Endothelial cell (in vitro differentiated cells): ENCODE measurements around the gene NPC1L1. TPM values are rescaled to one million over a fixed set of nuclear protein-coding genes. Genes with fewer than 3 reads are reported as not detected.
A peak's percentile ranks its signal among the peaks of the same experiment; 100 is the strongest.

Source experiments
- DNase-seq: peaks from one replicate; pipeline ENCODE4 v3.0.0; 2021; ENCODE audit warnings: low spot score
- H3K27ac Mint-ChIP-seq: one replicate; pipeline ENCODE4 v1.8.0; 2021; ENCODE audit warnings: mixed read lengths, inconsistent platforms; ENCODE audit not compliant: unreplicated experiment
- H3K27me3 Mint-ChIP-seq: one replicate; pipeline ENCODE4 v1.8.0; 2021; ENCODE audit warnings: mild to moderate bottlenecking, moderate library complexity, mixed read lengths, inconsistent platforms; ENCODE audit not compliant: unreplicated experiment
- H3K36me3 Mint-ChIP-seq: one replicate; pipeline ENCODE4 v1.8.0; 2021; ENCODE audit warnings: mild to moderate bottlenecking, low read depth, mixed read lengths, inconsistent platforms; ENCODE audit not compliant: unreplicated experiment
- H3K4me1 Mint-ChIP-seq: one replicate; pipeline ENCODE4 v1.8.0; 2021; ENCODE audit warnings: mild to moderate bottlenecking, mixed read lengths, inconsistent platforms; ENCODE audit not compliant: unreplicated experiment
- H3K4me3 Mint-ChIP-seq: one replicate; pipeline ENCODE4 v1.8.0; 2021; ENCODE audit warnings: mild to moderate bottlenecking, mixed read lengths, inconsistent platforms; ENCODE audit not compliant: unreplicated experiment
- H3K9me3 Mint-ChIP-seq: one replicate; pipeline ENCODE4 v1.8.0; 2021; ENCODE audit warnings: mixed read lengths, inconsistent platforms; ENCODE audit not compliant: unreplicated experiment
- CTCF ChIP-seq: fragments of 200-600 bp; sonication (generic); IDR thresholded peaks from one replicate; pipeline ENCODE4 v1.5.0; 2021; ENCODE audit warnings: antibody characterized with exemption; ENCODE audit not compliant: unreplicated experiment
- total RNA-seq: library from RNA; stranded (reverse); fragmentation: NEBNext Ultra II Directional; extraction: Animal tissue kit (Norgen Biotek cat#: 25700); gene quantifications from one replicate; pipeline ENCODE4 v1.2.1, GENCODE V29; 2021; ENCODE audit not compliant: unreplicated experiment

The NPC1L1 gene
- total RNA-seq, 1 donor from 2014 or later: not detected

GRCh38 chr7:44476313-44476712, 64.8 kb downstream of the NPC1L1 start:
- peaks cover 1% of the 10 kb centered on the region for H3K27me3 Mint-ChIP-seq
- peaks cover 7% of the 10 kb centered on the region for H3K36me3 Mint-ChIP-seq
- peaks cover 6% of the 10 kb centered on the region for H3K4me1 Mint-ChIP-seq
- H3K27ac Mint-ChIP-seq: no peak overlapping the region
- H3K4me3 Mint-ChIP-seq: no peak overlapping the region
- no peak for TF ChIP-seq CTCF
- DNase-seq: no peak
- no peaks in the 10 kb centered on the region for H3K9me3 Mint-ChIP-seq

- Mint-ChIP-seq H3K27ac (peak overlapping the region; percentile 61), H3K9me3 (no peaks in the 10 kb centered on the region), H3K4me3 (no peak overlapping the region), H3K27me3 (peaks cover 1% of the 10 kb centered on the region), H3K36me3 (no peaks in the 10 kb centered on the region), H3K4me1 (peaks cover 4% of the 10 kb centered on the region)
- TF ChIP-seq CTCF: no peak
- DNase-seq: no peak
Observed at GRCh38 chr7:44473295-44473694, 67.8 kb downstream of the NPC1L1 start.

GRCh38 chr7:44472843-44473242, 68.3 kb downstream of the NPC1L1 start:
- Mint-ChIP-seq H3K4me1 (peaks cover 4% of the 10 kb centered on the region), H3K27me3 (peaks cover 1% of the 10 kb centered on the region), H3K4me3 (no peak overlapping the region), H3K36me3 (no peaks in the 10 kb centered on the region), H3K9me3 (no peaks in the 10 kb centered on the region), H3K27ac (peak overlapping the region; percentile 61)
- TF ChIP-seq CTCF: no peak
- no peak for DNase-seq

GRCh38 chr7:44471850-44472249, 69.3 kb downstream of the NPC1L1 start:
- peaks cover 4% of the 10 kb centered on the region for H3K4me1 Mint-ChIP-seq
- H3K9me3 Mint-ChIP-seq: no peaks in the 10 kb centered on the region
- H3K27me3 Mint-ChIP-seq: peaks cover 1% of the 10 kb centered on the region
- DNase-seq: no peak
- H3K4me3 Mint-ChIP-seq: no peak overlapping the region
- H3K36me3 Mint-ChIP-seq: peaks cover 4% of the 10 kb centered on the region
- H3K27ac Mint-ChIP-seq: no peak overlapping the region
- TF ChIP-seq CTCF: no peak

- TF ChIP-seq CTCF: no peak
- Mint-ChIP-seq H3K27me3 (peaks cover 1% of the 10 kb centered on the region), H3K27ac (no peak overlapping the region), H3K4me1 (peaks cover 4% of the 10 kb centered on the region), H3K4me3 (no peak overlapping the region), H3K9me3 (no peaks in the 10 kb centered on the region), H3K36me3 (peaks cover 5% of the 10 kb centered on the region)
- no peak for DNase-seq
Observed at GRCh38 chr7:44471436-44471835, 69.7 kb downstream of the NPC1L1 start.
